ENCODE results near the gene ZNF582.
"Not testable (repeated sequence)": the region's sequence is repeated elsewhere in the genome, so short reads cannot be mapped to it uniquely, and the experiment has no call there.

Gene ZNF582

GRCh38 chr19:56351208-56351607 is 42.1 kb downstream of the ZNF582 start:
- DNase-seq (ENCODE audit: low spot score) = no peak

- DNase-seq (ENCODE audit: low spot score) = peak; percentile 31
Observed at GRCh38 chr19:56350416-56351045, 42.8 kb downstream of the ZNF582 start.

GRCh38 chr19:56348289-56348877 is 45.0 kb downstream of the ZNF582 start:
- DNase-seq (ENCODE audit: low spot score) = no peak

GRCh38 chr19:56347163-56347778 is 46.1 kb downstream of the ZNF582 start:
- DNase-seq (ENCODE audit: low spot score) = no peak

GRCh38 chr19:56341948-56342347 is 51.4 kb downstream of the ZNF582 start:
- DNase-seq (ENCODE audit: low spot score) = no peak

- DNase-seq (ENCODE audit: low spot score) = not testable (repeated sequence)
Observed at GRCh38 chr19:56339031-56339430, 54.3 kb downstream of the ZNF582 start.

GRCh38 chr19:56337077-56337476 is 56.3 kb downstream of the ZNF582 start:
- DNase-seq (ENCODE audit: low spot score) = not testable (repeated sequence)

- DNase-seq (ENCODE audit: low spot score) = not testable (repeated sequence)
Observed at GRCh38 chr19:56335371-56335770, 58.0 kb downstream of the ZNF582 start.

GRCh38 chr19:56333506-56333905 is 59.8 kb downstream of the ZNF582 start:
- peak; percentile 63 for DNase-seq (ENCODE audit: low spot score)

Measured in HuH-7 (cell line).